Measurements from ENCODE around the gene RANGAP1. TPM values are rescaled to one million over a fixed set of nuclear protein-coding genes. Genes with fewer than 3 reads are reported as not detected.

RANGAP1 gene
- total RNA-seq, 4 donors from 2014 or later = 18.7 to 38.7 (median 35.6) TPM

DNA sequence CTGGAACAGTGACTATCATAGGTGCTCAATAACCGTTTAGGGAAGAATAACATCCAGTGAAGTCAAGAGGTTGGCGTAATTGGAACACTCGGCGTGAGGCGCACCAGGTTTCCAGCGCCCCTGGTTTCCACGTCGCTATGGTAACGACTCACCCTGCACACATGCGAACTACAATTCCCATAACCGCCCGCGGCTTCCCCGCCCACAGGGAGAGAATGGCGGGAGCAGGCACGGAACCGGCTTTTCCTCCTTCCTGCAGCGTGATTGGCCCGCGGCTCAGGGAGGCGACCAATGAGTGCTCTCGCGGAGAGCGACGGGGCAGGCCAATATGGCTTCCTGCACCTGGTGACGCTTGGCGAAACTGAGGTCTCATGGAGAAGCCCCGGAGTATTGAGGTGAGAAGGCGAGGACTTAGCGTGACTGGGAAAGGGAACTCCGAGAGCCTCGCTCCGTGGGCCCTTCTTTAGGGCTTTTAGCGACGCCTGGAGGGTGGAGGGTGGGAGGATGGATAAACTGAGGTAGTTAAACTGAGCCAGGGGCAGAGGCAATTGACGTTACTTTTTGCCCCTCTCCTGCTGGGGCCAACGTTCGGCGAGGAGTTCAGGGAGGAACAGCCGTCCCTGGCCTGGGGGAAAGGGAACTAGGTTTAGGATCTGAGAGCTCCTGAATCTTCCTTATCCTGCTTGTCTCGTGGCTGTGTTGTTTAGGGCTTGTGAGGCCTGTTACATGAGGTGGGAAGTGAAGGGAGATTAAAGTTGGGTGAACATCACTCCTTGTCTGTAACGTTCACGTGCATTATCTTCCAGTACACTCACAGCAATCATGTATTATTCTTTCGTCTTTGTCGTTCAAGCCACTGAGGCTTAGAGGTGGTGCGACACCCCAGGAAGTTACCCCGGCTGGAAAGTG, 80.7 kb downstream of the RANGAP1 start, which contains the start of gene L3MBTL2:
Gene L3MBTL2, plus strand, starts transcription at position 321 of the 909 bp plus-strand sequence. Its CDS starts 51 bp downstream, at position 372.
- intact Hi-C loops (cut with DNase I; ENCODE audit: low total_unique reads) = no loop called here
- H3K27ac ChIP-seq = peak within 1 kb of the TSS; percentile 38 to 84
- peak; percentile 97 to 98 for DNase-seq

DNA sequence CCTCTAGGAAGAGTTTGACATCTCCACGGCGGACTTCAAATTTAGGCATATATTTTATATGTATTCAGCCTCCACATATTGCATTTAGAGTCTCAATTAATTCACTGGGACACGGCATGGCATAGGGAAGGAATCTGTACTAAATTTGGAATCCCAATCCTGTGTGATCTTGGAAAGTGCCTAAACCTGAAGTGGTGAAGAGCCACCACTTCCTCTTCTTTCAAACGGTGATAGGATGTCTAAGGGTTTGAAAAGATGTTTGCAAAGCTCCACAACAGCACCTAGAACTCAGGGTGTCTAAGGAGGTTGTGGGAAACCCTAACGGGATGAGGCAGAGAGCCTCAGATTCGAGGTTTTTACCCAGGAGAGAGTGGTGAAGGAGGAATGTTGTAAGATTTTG, 81.9 kb downstream of the RANGAP1 start:
- no peaks in the 10 kb centered on the region for H3K36me3 ChIP-seq
- intact Hi-C loops (cut with DNase I; ENCODE audit: low total_unique reads) = no loop called here
- no peak overlapping the region for H3K27ac ChIP-seq
- no peaks in the 10 kb centered on the region for H3K27me3 ChIP-seq
- no peak overlapping the region for H3K4me3 ChIP-seq
- no peaks in the 10 kb centered on the region for H3K9me3 ChIP-seq
- no peak for DNase-seq
- peaks cover 0 to 8% of the 10 kb centered on the region in 2 donors for H3K4me1 ChIP-seq
- no peak for TF ChIP-seq POLR2A (IDR thresholded peaks at IDR 0.05)
- TF ChIP-seq, protein P1, sequence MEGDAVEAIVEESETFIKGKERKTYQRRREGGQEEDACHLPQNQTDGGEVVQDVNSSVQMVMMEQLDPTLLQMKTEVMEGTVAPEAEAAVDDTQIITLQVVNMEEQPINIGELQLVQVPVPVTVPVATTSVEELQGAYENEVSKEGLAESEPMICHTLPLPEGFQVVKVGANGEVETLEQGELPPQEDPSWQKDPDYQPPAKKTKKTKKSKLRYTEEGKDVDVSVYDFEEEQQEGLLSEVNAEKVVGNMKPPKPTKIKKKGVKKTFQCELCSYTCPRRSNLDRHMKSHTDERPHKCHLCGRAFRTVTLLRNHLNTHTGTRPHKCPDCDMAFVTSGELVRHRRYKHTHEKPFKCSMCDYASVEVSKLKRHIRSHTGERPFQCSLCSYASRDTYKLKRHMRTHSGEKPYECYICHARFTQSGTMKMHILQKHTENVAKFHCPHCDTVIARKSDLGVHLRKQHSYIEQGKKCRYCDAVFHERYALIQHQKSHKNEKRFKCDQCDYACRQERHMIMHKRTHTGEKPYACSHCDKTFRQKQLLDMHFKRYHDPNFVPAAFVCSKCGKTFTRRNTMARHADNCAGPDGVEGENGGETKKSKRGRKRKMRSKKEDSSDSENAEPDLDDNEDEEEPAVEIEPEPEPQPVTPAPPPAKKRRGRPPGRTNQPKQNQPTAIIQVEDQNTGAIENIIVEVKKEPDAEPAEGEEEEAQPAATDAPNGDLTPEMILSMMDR (IDR thresholded peaks at IDR 0.05) = no peak

More for the DNA sequence above, 80.7 kb downstream of the RANGAP1 start, which contains the start of gene L3MBTL2:
- H3K36me3 ChIP-seq = no peaks in the 10 kb centered on the region
- H3K4me3 ChIP-seq = peak within 1 kb of the TSS; percentile 95 to 96
- H3K27me3 ChIP-seq = no peaks in the 10 kb centered on the region
- H3K9me3 ChIP-seq = no peaks in the 10 kb centered on the region
- peaks cover 0 to 8% of the 10 kb centered on the region in 2 donors for H3K4me1 ChIP-seq
- TF ChIP-seq POLR2A (IDR thresholded peaks at IDR 0.05) = peak in 1 of 2 donors; percentile 41
- TF ChIP-seq, protein P1 (IDR thresholded peaks at IDR 0.05) = no peak

DNA sequence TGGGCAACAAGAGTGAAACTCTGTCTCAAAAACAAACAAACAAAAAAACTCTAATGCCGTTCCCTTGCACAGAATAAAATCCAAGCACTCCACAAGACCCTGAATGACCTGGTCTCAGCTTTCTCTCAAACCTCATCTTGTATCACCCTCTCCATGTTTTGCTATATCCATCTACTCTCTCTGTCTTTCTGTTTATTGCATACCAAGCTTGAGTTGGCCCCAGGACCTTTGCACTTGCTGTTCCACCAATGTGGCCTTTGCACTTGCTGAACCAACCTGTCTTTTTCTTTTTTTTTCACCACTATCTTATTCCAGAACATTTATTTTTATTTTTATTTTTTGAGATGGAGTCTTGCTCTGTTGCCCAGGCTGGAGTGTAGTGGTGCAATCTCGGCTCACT, 82.9 kb downstream of the RANGAP1 start:
- Histone ChIP-seq H3K9me3 (no peaks in the 10 kb centered on the region), H3K4me1 (peaks cover 0 to 8% of the 10 kb centered on the region in 2 donors), H3K4me3 (no peak overlapping the region), H3K27ac (no peak overlapping the region), H3K36me3 (no peaks in the 10 kb centered on the region), H3K27me3 (no peaks in the 10 kb centered on the region)
- intact Hi-C loops (cut with DNase I; ENCODE audit: low total_unique reads) = no loop called here
- DNase-seq = no peak
- TF ChIP-seq POLR2A (IDR thresholded peaks at IDR 0.05) = no peak

DNA sequence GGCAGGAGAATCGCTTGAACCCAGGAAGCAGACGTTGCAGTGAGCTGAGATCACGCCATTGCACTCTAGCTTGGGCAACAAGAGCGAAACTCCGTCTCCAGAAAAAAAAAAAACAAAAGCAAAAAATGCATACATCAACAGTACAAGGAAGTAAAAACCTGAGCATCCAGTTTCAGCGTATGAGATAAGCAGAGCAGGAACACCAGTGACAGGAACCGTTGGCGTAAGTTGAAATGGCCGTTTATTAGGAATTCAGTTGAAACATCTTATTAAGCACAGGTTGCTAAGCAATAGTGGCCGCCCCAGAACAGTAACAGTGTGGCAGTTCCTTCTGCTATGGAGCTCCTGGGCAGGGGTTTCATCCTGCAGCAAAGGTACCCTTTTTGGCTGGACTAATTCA, 84.8 kb downstream of the RANGAP1 start:
- TF ChIP-seq, protein P1 (IDR thresholded peaks at IDR 0.05) = no peak
- no peak for TF ChIP-seq POLR2A (IDR thresholded peaks at IDR 0.05)
- Histone ChIP-seq H3K9me3 (no peaks in the 10 kb centered on the region), H3K4me3 (no peak overlapping the region), H3K27ac (no peak overlapping the region), H3K4me1 (peaks cover 0 to 6% of the 10 kb centered on the region in 2 donors), H3K36me3 (no peaks in the 10 kb centered on the region), H3K27me3 (no peaks in the 10 kb centered on the region)
- no peak for DNase-seq
- intact Hi-C loops (cut with DNase I; ENCODE audit: low total_unique reads) = no loop called here

DNA sequence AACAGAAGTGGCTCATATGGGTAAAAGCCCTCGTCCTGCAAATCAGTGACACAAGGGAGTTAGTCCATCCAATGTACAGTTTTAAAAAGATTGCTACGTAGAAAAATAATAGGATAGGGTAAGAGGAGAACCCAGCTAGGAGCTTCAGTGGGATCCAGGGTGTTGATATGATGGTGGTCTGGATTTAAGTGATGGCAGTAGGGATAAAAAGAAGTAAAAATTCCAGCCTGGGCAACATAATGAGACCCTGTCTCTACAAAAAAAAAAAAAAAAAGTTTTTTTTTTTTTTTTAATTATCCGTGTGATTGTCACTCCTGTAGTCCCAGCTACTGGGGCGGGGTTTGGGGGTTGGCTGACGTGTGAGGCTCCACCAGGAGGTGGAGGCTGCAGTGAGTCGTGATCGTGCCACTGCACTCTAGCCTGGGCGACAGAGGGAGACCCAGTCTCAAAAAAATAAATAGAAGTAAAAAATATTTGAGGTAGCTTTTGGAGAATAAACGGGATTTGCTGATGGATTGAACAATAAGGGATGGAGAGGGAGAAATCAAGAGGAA, 87.9 kb downstream of the RANGAP1 start:
- H3K9me3 ChIP-seq = no peaks in the 10 kb centered on the region
- no peaks in the 10 kb centered on the region for H3K4me1 ChIP-seq
- peak overlapping the region; percentile 42 to 71 for H3K4me3 ChIP-seq
- DNase-seq = no peak
- H3K27me3 ChIP-seq = no peaks in the 10 kb centered on the region
- peak overlapping the region in 1 of 2 donors; percentile 49 for H3K27ac ChIP-seq
- intact Hi-C loops (cut with DNase I; ENCODE audit: low total_unique reads) = no loop called here
- TF ChIP-seq, protein P1 (IDR thresholded peaks at IDR 0.05) = no peak
- TF ChIP-seq POLR2A (IDR thresholded peaks at IDR 0.05) = no peak
- H3K36me3 ChIP-seq = no peaks in the 10 kb centered on the region
